Measurements from ENCODE around the gene CSNK1G3.

DNA sequence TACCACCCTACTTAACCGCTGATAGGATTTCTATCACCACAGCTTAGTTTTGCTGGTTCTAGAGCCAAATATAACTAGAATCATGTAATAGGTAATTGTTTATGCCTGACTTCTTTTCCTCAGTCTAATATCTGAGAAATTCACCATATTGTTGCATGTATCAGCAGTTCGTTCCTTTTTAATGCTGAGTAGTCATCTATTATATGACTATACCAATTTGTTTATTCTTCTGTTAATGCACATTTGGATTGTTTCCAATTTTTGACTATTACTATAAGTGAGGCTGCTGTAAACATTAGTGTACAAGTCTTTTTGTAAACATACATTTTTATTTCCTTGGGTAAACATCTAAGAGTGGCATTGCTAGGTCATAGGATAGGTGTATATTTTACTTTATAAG, 25.9 kb downstream of the CSNK1G3 start:
- TF ChIP-seq CTCF (IDR thresholded peaks at IDR 0.05) = no peak
- no peak for TF ChIP-seq POLR2A (IDR thresholded peaks at IDR 0.05)
- no peak for TF ChIP-seq EP300 (IDR thresholded peaks at IDR 0.05; ENCODE audit: low read depth)
- TF ChIP-seq POLR2AphosphoS5 (IDR thresholded peaks at IDR 0.05) = no peak
